ENCODE results near the gene TMEM121.
"Not testable (repeated sequence)": the region's sequence is repeated elsewhere in the genome, so short reads cannot be mapped to it uniquely, and the experiment has no call there.

Gene TMEM121

GRCh38 chr14:105577314-105577861 is 51.0 kb downstream of the TMEM121 start:
- no peak overlapping the region for H3K4me3 ChIP-seq (ENCODE audit: low read length)
- DNase-seq (ENCODE audit: low read depth, low spot score), result no peak

- H3K4me3 ChIP-seq (ENCODE audit: low read length), result no peak overlapping the region
- no peak for DNase-seq (ENCODE audit: low read depth, low spot score)
Measured at GRCh38 chr14:105578070-105578469, 51.7 kb downstream of the TMEM121 start.

- DNase-seq (ENCODE audit: low read depth, low spot score); H3K4me3 ChIP-seq (ENCODE audit: low read length): not testable (repeated sequence)
Measured at GRCh38 chr14:105579221-105579620, 52.8 kb downstream of the TMEM121 start.

Data from Jurkat, Clone E6-1 (cell line).